Measurements from ENCODE around the gene PKNOX2.
"Not testable (repeated sequence)": the region's sequence is repeated elsewhere in the genome, so short reads cannot be mapped to it uniquely, and the experiment has no call there.

Gene PKNOX2

DNA sequence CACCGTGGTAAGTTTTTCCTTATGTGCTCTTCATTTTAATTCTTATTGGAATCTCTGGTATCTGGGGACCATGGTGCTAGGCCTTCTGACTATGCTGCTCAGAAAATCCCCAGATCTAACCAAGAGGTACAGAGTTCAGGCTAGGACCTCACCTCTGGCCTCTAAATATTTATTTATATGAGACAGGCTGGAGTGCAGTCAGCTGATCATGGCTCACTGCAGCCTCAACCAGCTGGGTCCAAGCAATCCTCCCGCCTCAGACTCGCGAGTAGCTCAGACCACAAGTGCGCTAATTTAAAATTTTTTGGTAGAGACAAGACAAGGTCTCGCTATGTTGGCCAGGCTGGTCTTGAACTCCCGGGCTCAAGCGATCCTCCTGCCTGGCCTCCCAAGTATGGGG is 38.4 kb downstream of the PKNOX2 start:
- DNase-seq (ENCODE audit: low spot score) = no peak

DNA sequence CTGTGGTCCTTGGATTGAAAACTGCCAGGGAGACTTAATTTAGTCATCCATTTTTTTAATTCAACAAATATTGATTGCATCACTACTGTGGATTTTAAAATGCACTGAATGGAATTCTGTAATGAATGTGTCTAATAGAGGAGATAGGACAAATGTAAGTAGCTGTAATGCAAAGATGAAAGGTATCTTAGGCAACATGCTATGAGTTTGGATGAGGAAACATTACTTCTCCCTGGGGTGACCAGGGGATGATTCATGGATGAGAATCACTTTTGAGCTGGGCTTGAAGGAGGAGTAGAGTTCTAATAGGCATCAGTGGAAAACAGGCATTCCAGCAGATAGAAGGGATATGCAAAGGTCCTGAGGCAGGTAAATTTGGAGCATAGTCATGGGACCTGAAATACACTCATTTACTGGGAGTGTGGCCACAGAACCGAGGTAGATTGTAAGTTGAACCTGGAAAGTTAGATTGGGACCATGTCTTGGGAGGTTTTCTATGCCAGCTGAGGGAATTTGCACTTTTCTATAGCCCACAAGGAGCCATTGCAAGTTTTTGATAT is 43.4 kb downstream of the PKNOX2 start:
- DNase-seq (ENCODE audit: low spot score) = no peak

DNA sequence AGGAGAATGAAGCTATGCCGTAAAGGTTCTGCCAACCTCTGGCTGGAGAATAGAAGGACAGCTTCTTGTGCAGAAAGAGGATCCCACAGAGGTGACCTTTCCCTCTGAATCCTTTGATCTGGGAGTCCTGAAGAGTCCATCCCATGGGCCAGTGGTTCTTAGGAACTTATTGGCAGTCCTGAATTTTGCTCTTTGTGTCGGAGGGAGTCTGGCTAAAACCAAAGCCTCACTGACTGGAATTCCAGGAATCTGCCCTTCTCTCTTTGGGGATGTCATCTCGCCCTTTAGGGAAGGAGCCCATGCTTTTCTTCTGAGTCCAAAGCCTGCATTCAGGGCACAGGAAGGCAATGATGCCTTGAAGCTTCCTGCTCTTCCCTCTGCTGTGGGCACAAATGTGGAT is 45.5 kb downstream of the PKNOX2 start:
- no peak for DNase-seq (ENCODE audit: low spot score)

DNA sequence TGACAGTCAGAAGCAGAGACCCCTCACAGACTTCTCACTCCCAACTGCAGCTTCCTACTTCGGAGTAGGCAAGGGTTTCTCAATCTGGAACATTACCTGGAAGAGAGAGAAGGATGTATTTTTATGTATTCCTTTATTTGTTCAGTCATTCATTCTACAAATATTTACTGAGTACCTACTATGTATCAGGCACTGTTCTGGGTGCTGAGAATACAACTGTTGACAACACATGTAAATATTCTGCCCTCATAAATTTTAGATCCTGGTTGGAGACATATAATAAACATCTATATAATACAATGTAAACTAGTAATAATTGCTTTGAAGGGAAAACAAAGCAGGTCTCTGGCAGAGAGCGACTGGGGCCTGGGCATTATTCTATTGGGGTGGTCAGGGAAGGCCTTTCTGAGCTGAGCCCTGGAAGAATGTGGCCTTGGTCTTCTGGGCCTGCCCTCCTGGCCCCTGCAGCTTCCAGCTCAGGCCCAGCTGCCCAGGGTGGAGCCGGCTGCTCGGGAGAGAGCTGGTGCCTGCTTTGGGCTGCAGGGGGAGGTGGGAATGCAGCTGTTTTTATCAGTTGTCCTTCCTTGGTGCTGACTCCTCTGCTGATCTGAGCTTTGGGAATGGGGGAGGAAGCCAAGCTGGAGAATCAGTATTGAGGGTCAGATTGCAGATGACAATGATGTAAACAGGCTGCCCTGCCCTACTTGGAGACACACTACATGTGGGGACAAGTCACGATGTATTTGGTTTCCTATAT is 46.8 kb downstream of the PKNOX2 start:
- DNase-seq (ENCODE audit: low spot score) = no peak

DNA sequence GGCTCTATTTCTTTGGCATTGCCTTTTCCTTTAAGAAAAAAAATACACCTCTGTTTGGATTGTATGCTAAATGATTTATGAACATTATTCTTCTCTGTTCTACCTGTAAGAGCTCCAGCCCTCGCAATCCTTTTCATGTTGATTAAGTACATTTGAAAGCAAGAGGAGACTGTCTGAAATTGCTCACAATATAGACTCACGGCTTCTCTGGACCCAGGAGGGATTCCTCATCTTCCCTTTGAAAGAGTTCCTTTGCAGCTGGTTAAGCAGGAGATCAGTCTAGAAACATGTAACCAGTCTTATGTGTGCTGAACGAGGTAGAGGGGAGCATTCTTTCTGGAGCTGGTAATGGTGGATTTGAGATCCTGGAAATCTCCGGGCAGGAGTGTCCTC is 47.4 kb downstream of the PKNOX2 start:
- DNase-seq (ENCODE audit: low spot score) = no peak

DNA sequence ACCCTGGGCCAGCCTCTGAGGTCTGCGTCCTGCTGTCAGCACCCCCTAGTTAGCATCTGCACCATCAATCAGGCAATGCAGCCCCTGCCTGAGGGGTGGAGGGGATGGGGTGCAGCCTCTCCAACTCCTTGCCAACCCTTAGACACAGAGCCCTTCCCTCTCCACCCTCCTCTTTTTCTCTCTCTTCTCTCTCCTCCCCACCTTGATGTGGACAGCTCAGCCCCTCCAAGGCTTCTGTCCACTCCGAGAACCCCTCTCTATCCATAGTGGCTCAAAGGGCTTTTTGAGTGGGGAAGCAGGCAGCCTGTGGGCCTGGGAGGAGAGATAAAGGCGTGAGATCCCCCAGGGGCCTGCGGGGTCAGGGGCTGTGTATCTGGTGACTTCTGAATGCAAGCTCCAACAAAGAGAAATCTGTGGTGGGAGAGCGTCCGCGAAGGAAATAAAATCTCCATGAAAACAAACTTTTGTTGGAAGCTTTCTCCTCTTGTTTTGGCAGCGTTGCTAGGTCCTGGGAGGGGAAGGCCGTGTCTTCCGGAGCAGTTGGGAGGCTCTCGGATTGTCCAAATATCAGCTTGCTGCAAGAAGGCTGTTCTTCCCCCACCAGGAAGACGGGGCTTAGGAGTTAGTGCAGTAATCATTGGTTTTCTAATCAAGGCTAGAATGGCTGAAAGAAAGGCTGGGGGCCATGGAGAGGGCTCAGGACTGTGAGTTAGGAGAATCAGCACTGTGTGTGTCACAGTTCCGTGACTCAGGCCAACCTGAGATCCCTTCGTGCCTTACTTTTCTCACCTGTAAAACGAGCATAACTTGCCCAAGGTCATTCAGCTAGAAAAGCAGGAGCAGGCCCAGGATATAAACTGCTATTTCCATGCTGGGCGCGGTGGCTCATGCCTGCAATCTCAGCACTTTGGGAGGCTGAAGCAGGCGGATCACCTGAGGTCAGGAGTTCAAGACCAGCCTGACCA is 50.3 kb downstream of the PKNOX2 start:
- DNase-seq (ENCODE audit: low spot score) = no peak

DNA sequence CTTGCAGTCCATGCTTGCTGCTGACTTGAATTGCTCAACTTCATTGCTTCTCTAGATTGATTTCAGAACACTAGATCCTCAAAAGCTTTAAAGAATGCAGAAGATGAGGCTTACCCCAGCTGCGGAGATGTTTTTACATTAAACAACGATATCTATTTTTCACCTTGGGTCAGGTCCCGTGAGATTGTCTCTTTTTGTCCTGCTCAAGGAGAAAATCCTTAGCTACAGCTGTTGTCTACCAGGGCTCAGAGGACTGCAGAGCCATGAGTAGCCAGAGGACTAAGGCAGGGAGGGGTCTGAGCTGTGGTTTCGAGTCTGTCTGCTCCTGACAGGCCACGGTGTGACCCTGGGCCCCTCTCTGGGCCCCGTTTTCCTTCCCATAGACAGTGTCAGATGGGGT is 51.4 kb downstream of the PKNOX2 start:
- no peak for DNase-seq (ENCODE audit: low spot score)

DNA sequence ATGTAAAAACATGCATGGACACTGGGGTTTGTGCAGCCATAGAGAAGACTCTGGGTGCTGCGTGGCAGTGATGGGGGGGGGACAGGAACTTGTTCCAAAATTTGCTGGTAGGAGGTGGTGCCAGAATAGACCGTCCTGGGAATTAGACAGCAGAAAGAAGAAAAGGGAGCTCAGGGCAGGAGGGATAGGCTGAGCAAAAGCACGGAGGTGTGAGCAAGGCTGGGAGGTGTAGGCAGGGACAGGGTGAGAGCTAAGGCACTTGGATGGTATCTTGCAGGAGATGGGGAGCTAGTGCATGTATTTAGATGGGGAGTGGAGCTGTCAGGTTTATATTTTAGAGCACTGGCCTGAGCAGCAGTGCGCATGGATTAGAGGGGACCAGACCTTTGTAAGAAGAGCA is 53.8 kb downstream of the PKNOX2 start:
- no peak for DNase-seq (ENCODE audit: low spot score)

DNA sequence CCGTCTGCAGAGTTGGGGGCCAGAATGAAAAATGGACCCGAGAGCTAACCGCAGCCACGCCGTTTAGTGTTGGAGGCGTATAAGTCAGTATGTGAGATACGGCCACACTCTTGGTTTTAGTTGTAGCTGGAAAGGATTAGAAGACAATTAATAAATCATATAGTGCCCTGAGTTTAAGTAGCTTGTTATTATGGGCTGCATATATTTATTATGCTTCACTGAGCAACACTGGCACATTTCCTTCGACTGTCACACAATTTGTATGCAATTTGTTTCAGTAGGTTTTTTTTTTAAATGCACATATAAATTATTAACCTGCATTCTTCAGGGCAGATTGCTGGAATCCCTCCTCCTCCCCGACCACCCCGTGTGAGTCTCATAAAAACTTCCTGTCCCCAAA is 56.9 kb downstream of the PKNOX2 start:
- DNase-seq (ENCODE audit: low spot score) = no peak

DNA sequence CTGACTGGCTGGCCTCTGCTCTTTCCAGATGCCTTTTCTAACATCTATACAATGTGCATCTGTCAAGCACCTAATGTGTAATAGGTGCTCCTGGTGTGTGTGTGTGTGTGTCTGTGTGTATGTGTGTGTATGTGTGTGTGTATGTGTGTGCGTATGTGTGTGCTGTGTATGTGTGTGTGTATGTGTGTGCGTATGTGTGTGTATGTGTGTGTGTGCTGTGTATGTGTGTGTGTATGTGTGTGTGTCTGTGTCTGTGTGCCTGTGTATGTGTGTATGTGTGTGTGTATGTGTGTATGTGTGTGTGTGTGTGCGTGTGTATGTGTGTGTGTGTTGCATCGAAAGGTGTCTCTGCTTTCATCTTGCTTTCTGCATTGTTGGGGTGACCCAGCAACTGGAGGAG is 57.9 kb downstream of the PKNOX2 start:
- no peak for DNase-seq (ENCODE audit: low spot score)

DNA sequence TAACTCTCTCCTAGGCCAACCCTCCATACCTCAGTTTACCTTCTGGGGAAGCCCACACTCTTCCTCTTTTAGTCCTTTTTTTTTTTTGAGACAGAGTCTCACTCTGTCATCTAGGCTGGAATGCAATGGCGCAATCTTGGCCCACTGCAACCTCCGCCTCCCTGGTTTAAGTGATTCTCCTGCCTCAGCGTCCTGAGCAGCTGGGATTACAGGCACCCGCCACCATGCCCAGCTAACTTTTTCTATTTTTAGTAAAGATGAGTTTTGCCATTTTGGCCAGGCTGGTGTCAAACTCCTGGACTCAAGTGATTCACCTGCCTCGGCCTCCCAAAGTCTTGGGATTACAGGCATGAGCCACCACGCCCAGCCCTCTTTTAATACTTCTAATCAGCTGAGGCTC is 58.6 kb downstream of the PKNOX2 start:
- DNase-seq (ENCODE audit: low spot score) = not testable (repeated sequence)

DNA sequence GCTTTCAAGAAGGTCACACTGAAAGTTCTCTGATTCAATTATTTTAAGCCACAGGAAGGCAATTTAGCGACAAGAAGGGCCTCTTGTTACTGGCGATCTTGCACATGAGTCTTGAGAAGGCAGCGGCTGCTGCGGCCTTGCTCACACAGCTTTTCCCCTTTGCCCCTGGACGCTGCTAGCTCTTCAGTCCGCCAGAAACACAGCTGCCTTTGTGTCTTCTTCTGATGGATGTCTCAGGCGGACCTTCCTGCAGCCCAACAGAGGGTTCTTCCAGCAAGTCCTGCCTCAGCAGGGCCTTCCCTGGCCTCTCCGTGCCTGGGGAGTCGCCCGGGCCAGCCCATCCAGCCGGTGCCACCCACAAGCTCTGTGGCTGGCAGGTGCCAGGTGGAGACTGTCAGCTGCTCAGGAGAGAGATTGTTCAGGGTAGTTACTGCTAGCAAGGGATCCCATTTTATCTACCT is 59.4 kb downstream of the PKNOX2 start:
- no peak for DNase-seq (ENCODE audit: low spot score)

DNA sequence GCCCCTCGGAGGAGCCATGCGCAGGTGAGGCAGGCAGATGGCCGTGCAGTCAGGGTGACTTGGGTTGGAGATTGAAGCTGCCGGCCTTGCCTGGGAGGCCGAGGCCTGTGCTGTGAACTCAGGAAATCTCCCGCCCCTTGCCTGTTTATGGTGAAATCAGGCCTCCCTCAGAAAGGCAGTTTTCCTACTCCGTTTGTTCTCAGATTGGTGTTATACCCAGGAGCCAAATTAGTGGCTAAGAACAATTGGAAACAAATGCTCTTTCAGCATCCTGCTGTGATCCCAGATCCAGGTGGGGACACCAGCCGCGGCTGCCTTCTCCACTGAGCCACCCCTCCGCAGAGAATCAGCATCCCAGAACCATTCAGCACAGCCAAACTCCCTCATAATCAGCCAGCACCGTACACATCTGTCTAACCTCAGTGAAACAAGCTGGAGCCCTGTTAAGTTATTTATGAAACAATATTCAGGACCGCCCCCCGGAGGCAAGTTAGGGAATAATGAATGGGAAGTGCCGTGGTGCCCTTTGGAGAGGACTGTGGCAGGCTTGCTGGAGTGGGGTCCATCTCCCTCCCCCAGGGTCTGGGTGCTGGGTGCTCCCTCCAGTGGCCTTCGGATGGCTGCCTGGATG is 60.0 kb downstream of the PKNOX2 start:
- DNase-seq (ENCODE audit: low spot score) = no peak

DNA sequence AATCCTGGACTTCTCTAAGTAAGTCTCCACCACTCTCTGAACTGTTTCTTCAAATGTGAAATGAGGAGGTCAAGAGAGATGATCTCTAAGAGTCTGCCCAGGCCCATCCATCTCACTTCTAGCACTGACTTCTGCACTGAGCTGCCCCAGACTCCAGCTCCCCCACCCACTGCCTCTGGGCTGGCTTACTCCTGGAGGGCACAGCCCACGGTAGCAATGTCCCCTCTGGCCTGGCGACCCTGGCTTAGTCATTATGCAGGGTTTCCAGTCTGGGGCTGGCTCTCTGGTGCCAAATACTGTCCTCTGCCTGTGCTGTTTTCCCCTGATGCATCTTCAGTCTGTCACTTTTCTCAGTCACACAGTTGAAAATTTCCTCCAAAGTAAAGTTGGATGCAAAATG is 60.9 kb downstream of the PKNOX2 start:
- no peak for DNase-seq (ENCODE audit: low spot score)

DNA sequence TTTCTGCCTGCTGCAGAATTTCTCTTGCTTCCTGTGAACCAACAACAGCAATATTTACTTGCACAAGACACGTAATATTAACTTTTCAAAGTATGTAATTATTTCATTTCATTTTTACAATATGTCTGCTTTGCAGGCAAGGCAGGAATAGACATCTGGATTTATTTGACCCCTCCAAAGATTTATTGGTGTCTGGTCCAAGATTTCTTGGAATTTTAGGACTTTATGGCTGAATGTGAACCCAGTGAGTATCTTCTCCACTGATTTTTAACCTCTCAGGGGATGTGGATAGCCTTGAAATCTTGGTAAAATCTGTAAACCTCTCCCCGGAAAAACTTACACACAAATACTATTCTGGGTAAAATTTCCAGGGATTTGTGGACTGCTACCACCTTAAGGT is 61.5 kb downstream of the PKNOX2 start:
- no peak for DNase-seq (ENCODE audit: low spot score)

DNA sequence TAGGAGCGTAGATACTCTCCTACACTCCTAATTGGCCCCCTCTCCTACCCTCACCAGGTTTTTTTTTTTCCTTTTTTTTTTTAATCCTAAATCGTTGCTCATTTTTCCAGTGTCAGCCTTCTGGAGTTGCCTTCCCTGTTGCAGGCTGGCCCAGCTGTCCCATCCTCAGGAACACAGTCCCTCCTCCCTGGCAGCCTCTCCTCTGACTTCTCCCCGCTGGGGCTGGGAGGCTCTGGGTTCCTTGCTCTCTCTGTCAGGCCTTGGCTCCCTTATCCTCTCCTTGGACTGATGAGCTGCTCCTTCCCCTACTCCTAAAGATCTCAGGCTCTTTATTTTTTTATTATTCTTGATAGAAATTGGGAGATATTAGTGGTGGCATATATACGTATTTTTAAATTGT is 62.2 kb downstream of the PKNOX2 start:
- DNase-seq (ENCODE audit: low spot score) = no peak

DNA sequence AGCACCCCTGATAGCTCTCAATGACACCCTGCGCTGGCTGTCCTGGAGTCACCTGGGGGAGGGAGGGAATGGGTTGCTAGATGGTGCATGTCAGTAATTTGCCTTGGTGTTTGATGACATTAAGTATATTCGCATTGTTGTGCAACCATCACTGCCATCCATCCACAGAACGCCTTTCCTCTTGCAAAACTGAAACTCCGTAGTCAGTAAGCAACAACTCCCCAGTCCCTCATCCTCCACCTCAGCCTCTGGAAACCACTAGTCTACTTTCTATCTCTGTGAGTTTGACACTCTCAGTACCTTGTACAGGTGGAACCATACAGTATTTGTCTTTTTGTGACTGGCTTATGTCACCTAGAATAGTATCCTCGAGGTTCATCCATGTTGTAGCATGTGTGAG is 62.6 kb downstream of the PKNOX2 start:
- no peak for DNase-seq (ENCODE audit: low spot score)

DNA sequence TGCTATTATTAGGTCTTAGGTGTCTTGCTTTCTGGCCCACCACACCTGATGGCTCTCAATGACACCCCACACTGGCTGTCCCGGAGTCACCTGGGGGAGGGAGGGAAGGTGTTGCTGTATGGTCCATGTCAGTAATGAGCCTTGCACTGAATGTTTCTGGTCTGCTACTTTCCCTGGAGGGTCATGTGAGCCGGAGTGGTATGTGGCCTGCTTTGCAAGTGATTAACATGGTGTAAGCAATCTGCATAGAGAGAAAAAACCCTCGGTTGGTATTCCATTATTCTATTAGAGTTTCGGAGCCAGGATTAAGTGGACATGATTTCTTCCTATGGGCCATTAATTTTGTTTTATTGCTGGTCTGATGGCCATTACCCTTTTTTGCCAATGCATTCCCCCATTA is 63.9 kb downstream of the PKNOX2 start:
- DNase-seq (ENCODE audit: low spot score) = no peak

DNA sequence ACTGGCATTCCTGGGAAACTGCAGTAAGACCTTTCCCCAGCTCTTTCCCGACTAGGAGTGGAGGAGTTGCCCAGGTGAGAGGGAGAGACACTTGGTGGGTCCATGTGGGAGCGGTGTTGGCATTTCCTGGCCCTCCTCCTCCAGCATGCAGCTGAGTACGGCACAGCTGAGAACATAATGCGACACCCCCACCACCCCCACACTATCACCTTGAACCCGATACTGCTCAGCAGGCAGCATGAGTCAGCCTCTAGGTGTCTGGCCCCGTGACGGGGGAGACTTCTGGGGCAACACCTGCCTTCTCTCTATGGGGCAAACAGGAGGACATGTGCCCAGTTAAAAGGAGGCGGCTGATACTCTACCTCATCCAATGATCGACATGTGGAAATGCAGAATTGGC is 64.4 kb downstream of the PKNOX2 start:
- no peak for DNase-seq (ENCODE audit: low spot score)

DNA sequence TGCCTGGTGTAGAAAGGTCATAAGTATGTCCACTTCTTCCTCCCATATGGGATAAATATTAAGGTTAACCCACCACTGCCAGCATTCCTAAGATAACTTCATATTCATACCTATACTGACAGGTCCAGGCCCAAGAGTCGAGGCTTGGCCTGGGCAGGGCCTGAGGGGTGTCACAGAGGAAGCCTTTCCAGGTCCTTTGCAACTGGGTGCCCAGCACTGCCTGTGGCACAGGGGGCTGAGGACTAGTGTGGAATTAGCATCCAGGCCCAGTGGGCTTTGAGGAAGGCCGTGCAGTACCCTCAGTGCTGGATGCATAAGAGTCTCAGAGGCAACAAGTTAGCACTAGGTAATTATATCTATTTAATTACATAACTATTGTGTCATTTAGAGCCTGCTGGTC is 65.4 kb downstream of the PKNOX2 start:
- DNase-seq (ENCODE audit: low spot score) = no peak

DNA sequence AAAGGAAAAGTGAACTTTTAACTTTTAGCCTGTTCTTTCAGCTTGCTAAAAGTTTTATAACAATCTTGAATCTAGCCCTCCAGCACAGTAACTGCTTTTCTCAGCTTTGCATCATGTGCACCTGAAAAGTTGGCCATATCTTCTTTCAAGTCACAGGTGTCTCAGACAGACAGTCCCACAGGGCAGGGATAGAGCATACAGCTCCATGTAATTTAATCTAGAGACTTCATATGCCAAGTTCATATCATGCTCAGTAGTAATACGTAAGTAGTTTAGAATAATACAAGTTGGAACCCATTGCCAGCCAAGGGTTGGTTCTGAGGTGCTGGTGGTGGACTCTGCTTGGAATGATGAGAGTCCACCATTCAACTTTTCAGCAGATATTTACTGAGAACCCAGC is 68.6 kb downstream of the PKNOX2 start:
- DNase-seq (ENCODE audit: low spot score) = no peak

DNA sequence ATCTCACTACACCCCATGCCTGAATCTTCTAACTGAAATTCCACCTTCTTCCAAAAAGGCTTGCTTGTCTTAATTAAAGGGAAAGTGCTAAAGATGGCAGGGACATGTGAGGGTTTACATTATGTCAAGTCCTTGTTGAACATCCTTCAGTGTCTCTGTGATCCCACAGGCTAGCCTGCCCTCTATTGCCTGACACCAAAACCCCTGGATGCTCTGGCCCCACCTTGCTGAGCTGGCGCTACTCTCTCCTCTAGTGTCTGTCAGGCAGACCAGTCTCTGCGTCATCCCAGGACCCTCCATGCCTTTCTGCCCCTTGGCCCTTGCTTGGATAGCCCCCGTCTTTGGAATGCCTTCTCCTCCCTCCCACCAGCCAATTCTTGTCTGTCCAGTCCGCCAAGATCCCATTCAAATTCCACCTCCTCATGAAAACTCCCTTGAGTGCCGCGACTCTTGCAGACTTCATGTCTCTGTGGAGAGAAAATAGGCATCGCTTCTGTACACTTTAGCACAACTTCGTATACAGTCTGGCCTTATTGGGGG is 69.3 kb downstream of the PKNOX2 start:
- DNase-seq (ENCODE audit: low spot score) = no peak

All from LoVo (cell line).